Measurements from ENCODE around the gene UNC119B.

DNA sequence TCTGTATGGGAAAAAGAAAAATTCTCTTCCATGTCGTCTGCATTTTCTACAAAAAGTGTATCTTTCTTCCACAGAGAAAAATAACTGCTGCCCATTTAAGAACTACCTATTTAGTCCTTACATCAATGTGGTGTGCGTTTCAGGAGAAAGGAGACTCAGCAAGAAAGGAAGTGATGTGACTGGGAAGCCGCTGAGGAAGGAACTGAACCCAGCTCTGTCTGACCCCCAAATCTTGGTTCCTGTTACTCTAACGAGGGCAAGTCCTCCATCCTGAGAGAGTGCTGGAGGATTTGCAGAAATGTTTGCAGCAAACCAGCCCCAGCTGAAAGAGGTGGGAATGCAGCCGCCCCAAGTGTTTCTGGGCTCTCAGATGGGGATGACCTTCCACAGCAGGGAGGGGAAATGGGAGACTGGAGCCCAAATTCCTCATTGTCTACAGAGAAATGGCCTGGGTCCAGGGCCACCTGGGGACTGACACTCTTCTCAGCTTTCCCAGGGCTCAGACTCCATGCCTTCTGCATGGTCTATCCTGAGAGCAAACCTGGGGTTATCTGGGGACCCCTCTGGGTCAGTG, 30.0 kb upstream of the UNC119B start:
- TF ChIP-seq, protein P1, sequence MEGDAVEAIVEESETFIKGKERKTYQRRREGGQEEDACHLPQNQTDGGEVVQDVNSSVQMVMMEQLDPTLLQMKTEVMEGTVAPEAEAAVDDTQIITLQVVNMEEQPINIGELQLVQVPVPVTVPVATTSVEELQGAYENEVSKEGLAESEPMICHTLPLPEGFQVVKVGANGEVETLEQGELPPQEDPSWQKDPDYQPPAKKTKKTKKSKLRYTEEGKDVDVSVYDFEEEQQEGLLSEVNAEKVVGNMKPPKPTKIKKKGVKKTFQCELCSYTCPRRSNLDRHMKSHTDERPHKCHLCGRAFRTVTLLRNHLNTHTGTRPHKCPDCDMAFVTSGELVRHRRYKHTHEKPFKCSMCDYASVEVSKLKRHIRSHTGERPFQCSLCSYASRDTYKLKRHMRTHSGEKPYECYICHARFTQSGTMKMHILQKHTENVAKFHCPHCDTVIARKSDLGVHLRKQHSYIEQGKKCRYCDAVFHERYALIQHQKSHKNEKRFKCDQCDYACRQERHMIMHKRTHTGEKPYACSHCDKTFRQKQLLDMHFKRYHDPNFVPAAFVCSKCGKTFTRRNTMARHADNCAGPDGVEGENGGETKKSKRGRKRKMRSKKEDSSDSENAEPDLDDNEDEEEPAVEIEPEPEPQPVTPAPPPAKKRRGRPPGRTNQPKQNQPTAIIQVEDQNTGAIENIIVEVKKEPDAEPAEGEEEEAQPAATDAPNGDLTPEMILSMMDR (IDR thresholded peaks at IDR 0.05; ENCODE audit: insufficient read depth, low read length), result no peak
- TF ChIP-seq POLR2AphosphoS5 (IDR thresholded peaks at IDR 0.05; ENCODE audit: low read depth), result no peak
